GM10847 (cell line): ENCODE data around the gene PISD.

ENCODE experiments used
- POLR2A ChIP-seq: IDR thresholded peaks from 2 replicates; pipeline ENCODE4 v1.6.1; 2011; ENCODE audit not compliant: insufficient read length; ENCODE audit errors: extremely low read depth

Gene PISD

DNA sequence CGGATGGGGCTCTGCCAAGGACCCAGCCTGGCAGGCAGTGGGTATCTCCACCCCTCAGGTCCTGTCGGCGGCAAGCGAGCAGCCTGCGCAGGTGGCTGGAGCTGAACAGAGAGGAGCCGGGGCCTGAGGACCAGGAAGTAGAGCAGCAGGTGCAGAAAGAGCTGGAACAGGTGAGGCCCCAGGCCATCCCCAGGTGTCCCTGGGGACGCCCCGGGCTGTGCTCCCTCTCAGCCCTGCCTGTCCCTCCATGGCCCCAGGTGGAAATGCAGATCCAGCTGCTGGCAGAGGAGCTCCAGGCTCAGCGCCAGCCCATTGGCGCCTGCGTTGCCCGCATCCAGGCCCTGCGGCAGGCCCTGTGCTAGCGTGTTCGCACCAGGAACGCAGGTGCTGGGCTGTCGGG is 44.0 kb downstream of the PISD start:
- TF ChIP-seq POLR2A, result no peak

DNA sequence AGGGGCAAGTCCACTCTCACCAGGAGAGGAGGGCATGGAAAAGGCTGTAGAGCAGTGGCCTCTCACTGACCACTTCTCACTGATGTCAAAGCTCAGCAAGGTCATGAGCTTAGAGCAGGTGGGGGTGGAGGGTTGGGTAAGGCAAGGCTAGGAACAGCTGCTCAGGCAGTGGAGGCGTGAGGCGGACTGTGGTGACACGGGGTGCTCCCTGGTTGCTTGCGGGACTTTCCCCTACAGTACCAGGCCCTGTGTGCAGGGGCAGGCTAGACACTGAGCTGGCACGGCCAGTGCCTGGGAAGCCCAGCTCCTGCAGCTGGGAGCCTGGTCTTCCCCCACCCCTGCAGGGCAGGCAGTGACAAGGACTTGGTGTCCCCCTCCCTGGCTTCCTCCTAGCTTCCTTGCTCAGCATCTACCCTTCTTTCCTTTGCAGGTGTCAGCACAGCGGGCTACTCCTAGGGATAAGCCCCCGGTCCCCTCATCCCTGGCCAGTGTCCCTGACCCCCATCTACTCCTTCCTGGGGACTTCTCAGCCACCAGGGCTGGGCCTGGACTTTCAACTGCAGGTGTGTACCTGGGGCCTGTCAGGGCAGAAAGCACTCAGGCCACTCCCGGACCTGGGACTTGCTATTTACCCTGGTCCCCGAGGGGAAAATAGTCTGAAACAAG is 45.6 kb downstream of the PISD start:
- peak; percentile 22 for TF ChIP-seq POLR2A

DNA sequence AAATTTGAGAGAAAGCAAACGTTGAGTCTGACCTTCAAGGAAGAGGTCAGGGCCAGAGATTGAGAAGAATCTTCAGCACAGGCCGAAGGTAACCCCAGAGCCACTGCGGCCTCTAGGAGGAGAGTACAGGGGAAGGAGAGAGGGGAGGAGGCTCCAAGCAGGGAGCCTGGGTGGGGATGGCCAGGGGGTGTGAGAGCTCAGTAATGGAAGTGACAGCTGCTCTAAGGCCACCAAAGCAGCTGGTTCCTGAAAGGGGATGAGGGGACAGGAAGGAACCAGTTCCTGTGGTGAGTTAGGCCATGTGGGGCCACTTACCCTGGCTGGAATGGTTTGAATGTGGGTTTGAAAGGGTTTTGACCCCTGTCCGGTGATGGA is 46.1 kb downstream of the PISD start:
- no peak for TF ChIP-seq POLR2A

DNA sequence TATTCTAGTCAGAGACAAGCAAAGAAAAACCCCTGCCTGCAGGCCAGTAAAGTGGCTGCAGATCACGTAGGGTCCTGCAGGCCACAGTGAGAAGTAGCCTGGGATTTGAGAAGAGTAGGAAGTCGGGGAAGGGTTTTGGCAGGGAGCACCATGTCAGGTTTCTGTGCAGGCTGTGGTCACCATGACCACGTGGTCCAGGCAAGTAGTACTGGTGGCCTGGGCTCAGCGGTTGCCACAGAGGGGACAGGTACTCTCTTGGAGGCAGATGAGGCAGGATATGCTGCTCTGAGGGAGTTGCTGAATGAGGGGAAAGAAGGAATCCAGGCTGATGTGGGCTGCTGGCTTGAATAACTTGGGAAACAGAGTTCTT is 46.5 kb downstream of the PISD start:
- TF ChIP-seq POLR2A, result no peak

DNA sequence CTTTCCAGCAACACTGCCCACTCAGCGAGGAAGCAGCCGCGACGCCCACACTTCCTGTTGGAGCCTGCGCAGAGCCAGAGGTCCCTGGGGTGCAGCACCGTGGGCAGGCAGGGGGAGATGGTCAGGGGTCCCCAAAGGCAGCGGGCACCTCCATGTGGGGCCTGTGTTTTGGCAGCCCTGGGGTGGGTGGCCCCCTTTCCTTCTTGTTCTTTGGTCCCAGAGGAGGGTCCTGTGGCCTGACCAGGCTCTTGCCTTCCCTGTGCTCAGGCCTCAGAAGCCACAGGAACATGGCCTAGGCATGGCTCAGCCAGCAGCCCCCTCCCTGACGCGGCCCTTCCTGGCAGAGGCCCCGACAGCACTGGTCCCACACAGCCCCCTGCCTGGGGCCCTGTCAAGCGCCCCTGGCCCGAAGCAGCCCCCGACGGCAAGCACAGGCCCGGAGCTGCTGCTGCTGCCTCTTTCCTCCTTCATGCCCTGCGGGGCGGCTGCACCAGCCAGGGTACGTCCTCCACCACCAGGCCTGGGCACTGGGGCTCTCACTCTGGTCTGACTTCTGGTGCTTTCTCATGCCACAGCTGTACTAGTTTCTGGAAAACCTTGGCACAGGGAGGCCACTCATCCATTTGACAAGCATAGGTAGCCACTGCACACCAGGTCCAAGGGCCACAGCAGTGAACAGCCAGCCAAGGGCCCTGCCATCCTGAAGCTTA is 47.1 kb downstream of the PISD start:
- no peak for TF ChIP-seq POLR2A

DNA sequence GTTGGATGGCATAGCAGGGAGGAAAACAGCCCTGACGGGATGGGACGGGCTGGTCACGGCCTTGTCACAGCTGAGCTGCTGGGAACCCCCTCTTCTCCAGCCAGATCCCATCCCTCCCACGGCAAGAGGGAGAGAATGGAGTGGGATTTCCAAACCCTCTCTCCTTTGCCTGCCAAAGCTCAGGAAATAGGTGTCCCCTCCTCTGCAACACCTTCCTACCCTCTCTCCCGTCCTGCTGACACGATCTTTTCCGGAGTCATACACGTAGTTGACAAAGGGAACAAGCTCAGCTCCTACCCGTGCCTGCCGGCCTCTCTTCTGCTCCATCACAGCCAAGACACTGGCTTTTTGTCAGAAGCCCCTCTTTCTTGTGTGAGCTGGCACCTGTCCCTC is 48.1 kb downstream of the PISD start:
- no peak for TF ChIP-seq POLR2A

DNA sequence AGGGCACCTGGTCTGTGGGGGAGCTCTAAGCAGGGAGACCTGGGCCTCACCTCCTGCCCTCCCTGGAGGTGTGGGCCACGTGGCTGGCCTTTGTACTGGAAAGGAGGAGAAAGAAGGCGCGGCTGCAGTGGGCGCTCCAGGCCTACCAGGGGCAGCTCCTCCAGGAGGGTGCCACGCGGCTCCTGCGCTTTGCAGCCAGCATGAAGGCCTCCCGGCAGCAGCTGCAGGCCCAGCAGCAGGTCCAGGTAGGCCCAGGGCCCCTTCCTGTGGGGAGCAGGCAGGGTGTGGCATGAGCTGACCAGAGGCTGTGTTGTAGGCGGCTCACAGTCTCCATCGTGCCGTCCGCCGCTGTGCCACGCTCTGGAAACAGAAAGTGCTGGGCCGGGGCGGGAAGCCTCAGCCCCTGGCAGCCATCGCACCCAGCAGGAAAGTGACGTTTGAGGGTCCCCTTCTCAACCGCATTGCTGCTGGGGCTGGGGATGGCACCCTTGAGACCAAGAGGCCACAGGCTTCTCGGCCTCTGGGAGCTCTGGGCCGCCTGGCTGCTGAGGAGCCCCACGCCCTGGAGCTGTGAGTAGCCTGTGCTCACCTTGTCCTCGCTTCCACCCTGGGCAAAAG is 48.6 kb downstream of the PISD start:
- TF ChIP-seq POLR2A, result no peak

DNA sequence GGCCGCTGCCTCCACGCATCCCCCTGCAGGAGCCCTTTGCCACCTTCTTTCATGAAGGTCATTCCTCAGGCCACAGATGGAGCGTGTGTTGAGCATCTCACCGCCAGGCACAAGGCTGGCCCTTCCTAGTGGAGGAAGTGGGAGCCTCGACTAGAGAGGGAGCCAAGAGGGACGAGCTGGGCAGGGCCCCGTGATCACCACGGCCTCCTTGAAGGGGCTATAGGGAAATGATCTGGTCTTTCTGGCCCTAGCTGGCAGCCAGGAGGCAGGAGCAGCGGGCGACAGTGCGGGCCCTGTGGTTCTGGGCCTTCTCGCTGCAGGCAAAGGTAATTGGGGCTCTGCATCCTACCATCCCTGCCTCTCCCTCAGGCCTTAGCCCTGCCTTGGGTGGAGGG is 49.1 kb downstream of the PISD start:
- no peak for TF ChIP-seq POLR2A

DNA sequence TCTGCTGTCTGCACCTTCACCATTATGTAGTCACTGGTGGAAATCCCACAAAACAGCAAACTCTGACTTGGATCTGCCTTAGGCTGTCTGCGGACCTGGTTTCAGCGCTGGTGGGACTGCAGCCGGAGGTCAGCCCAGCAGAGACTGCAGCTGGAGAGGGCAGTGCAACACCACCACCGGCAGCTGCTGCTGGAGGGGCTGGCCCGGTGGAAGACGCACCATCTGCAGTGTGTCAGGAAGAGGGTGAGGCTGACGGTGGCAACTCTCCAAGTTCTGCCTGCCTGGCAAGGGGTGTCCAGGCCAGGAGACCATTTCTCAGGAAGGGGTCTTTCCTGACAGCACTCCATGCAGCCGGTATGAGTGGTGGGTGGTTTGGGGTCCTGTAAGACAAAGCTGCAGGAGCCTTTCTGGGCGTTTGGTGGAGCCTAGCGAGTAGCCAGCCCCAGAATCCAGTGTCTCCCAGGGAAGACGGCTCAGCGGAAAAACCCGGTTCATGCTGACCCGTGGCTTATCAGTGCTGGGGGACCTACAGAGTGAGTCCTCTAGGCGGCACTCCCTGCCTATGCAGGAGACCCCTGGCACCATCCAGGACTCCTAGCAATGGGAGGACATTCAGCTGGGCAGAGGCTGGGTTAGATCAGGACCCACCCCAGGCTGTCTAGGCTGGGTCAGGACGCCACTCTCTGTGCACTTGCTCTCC is 50.8 kb downstream of the PISD start:
- TF ChIP-seq POLR2A, result no peak

DNA sequence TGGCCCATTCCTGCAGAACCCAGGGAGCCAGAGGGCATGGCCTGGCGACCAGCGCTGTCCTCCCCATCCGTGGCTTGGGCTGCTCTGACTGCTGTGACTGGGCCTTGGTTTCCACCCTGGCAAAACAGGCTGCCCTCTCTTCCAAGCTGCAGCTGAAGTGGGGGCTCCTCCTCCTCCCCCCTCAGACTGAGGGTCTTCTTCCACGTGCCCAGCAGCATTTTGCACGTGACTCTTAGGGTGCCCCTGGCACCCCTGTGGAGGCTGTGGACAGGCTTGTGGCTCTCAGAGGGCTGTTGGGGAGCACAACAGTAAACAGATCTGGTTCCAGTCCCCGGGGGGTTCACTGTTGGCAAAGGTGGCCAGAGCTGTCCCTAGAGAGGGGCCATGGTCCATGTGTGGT is 51.4 kb downstream of the PISD start:
- TF ChIP-seq POLR2A, result no peak

DNA sequence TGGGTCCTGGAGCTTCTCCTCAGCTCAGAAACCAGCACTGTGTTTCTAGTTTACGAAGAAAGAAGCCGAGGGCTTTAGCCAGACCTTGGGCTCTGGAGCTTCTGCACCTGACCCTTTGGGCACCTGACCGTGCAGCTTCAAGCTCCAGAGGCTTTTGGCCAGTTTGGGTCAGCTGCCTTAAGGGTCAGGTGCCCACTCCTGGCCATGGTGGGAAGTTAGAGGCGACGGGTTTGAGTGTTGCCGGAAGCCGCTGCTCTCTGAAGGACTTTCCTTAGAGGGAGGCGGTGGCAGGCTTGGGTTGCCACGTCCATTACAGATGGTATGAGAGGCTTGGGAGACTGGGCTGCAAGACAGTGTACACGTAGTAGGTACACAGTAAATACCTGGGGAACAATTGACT is 52.3 kb downstream of the PISD start:
- no peak for TF ChIP-seq POLR2A

DNA sequence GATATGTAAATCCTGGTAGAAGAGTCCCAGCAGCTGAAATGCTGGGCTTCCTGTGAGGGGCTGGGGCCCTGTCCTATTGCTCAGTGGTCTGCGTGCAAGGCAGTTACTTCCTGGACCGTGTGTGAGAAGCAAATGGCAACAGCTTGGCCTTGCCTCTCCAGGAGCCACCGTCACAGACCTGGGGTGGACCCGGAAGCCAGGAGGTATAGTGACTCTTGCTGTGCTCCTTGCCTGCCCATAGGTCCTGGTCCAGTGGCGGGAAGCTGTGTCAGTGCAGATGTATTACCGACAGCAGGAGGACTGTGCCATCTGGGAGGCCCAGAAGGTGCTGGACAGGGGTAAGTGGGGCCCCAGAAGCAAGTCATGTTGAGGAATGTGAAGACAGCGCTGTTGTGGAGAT is 54.3 kb downstream of the PISD start:
- TF ChIP-seq POLR2A, result no peak

DNA sequence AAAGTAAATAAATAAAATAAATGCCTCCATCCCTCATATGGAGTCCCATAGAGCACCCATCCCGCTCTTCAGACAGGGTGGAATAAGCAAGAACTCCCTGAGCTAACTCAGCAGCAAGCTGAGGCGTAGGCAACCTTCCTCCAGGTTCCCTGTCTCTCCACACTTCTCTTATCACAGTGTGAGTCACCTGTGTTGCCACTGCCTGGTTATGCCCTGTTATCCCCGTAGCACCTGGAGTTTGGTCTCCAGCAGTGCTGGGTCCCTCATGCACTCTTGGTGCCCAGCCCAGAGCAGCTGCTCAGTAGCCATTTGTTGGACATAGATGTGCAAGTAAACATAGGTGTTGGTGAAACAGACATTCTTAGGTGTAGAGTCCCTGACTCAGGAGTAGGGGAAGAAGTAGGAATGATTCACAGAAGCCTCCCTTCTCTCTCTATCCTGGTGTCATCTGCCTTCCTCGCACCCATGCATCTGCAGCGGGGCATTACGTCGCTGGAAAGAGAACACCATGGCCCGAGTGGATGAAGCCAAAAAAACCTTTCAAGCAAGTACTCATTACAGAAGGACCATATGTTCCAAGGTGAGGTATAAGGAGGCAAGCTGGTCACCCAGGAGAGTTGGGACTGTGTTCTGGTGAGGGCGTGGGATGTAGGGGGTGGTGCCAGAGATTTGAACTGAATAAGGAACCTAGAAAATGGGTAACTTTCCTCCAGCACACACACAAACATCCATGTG is 56.0 kb downstream of the PISD start:
- TF ChIP-seq POLR2A, result no peak

DNA sequence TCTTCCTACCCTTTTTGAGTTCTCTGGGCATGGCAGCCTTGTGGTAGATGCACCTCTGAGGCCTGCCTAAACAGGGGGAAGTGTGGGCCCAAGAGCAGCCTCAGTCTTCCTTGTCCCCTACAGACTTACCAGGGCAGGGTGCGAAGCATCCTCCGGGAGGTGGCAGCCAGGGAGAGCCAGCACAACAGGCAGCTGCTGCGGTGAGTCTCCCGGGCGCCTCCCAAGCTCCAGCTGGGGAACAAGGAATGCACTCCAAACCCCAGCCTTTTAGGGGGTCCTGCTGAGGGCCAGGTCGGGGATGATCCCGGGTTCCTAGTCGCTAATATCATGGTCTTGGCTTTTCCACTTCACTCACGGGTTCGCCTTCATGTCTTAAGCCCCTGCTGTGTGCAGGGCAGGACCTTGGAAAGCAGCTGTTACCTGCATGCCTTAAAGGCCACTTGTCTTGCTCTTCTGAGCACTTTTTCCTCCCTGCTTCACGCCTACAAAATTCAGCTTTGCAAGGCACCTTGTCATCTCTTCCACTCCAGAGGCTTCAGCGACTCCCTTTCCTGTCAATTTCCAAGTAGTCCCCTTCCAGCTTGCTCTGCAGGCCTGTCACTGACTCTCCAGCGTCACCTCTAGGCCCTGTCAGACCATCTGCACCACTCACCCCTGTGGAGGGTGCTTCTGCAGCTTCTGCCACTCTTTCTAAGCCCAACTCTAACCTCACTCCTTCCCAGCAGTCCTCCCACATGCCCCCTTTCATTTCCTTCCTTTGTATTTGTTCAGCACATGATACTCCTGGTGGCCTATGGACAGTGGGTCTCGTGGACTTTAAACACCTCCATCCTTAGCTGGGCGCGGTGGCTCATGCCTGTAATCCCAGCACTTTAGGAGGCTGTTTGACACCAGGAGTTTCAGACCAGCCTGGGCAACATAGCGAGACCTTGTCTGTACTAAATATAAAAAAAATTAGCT is 57.0 kb downstream of the PISD start:
- no peak for TF ChIP-seq POLR2A

DNA sequence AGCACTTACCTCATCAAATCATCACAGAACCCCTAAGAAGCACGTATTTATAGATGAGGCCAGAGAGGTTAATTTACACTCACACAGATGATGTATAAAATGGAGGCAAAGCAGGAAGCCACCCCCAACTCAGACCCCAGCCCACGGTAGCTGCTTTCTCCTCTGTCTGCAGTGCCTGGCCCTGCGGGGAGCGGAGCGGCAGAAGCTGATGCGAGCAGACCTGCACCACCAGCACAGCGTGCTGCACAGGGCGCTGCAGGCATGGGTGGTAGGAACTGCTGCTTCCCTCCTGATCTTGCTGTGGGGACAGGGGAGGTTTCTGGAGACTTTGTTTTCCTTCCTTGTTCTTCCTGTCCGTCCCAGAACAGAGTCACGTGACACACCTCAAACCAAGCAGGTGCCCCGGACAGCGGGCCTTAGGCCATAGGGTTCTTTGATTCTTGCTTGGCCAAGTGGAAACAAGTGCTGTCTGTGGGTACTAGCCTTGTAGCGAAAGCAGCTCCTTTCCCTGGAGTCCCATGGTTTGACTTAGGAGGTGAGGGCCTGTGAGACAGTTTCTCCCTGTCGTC is 57.8 kb downstream of the PISD start:
- TF ChIP-seq POLR2A, result no peak

DNA sequence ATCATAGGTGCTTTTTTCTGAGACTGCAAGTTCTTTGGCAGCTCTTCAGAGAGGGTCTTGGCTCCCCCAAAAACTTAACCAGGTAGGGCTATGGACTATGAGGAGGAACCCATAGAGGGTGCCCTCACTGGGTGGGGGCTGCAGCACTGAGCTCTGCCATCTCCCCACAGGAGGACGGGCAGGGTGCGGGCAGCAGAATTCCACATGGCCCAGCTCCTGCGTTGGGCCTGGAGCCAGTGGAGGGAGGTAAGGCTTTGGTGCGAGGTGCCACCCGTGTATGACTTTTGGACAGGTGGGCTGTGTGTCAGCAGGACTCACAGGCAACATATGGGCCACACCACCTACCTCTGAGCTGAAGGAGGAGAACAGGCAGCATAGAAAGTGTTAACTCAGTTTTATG is 58.4 kb downstream of the PISD start:
- no peak for TF ChIP-seq POLR2A
